Endothelial cell of umbilical vein (primary cell): Measurements from ENCODE around the gene SHMT1.

Experiments
- EZH2 ChIP-seq: IDR thresholded peaks from 2 replicates; pipeline ENCODE4 v1.6.1; 2012; ENCODE audit warnings: borderline replicate concordance, low read depth, mild to moderate bottlenecking, moderate library complexity, low read length, inconsistent platforms; ENCODE audit not compliant: severe bottlenecking
- GATA2 ChIP-seq: IDR thresholded peaks from 2 replicates; pipeline ENCODE4 v1.7.0; 2011; ENCODE audit warnings: low read depth, mild to moderate bottlenecking, moderate library complexity, mixed read lengths, low read length; ENCODE audit not compliant: insufficient read length, insufficient read depth
- JUN ChIP-seq: IDR thresholded peaks from 2 replicates; pipeline ENCODE4 v1.6.1; 2011; ENCODE audit warnings: borderline replicate concordance, low read depth; ENCODE audit not compliant: insufficient read length, insufficient read depth
- POLR2A ChIP-seq: IDR thresholded peaks from 2 replicates; pipeline ENCODE4 v1.6.1; 2012; ENCODE audit warnings: low read depth, mild to moderate bottlenecking, control low read depth, low read length
- POLR2AphosphoS5 ChIP-seq: IDR thresholded peaks from 2 replicates; pipeline ENCODE4 v1.6.1; 2012; ENCODE audit warnings: low read depth, mild to moderate bottlenecking, control low read depth, low read length, moderate library complexity; ENCODE audit not compliant: insufficient read depth
- TF ChIP-seq, protein P1 (sequence below), 2 donors: IDR thresholded peaks; 1 replicate in 1 of 2; 2 replicates in 1 of 2; pipeline ENCODE4 v1.5.1; 2011; ENCODE audit warnings: low read length in 2 of 2, mild to moderate bottlenecking in 2 of 2, moderate library complexity in 2 of 2, control low read depth in 1 of 2, inconsistent platforms in 1 of 2, low read depth in 1 of 2; ENCODE audit not compliant: insufficient read depth in 1 of 2; ENCODE audit errors: extremely low read depth in 1 of 2
- TF ChIP-seq, protein P2 (sequence below): IDR thresholded peaks from 2 replicates; pipeline ENCODE4 v1.6.1; 2011; ENCODE audit not compliant: insufficient read depth, insufficient read length

DNA sequence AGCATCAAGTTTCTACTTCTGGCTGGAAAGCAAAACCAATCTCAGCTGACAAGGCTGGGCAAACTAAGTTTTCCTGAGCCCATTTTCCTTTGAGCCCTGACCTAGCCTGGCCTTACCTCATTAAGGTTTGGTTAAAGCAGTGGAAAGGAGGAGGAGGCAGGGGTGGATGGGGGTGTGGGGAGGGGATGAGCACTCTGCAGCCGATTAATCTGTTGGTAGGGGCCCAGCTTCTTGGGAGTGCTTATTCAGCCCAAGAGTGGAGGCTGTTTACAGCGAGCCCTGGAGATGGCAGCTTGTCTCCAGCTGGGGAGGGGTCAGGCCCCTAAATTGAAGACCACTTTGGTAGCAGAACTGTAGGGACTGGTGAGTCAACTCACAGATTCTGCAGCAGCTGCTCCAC is 36.3 kb downstream of the SHMT1 start:
- TF ChIP-seq, protein P1, sequence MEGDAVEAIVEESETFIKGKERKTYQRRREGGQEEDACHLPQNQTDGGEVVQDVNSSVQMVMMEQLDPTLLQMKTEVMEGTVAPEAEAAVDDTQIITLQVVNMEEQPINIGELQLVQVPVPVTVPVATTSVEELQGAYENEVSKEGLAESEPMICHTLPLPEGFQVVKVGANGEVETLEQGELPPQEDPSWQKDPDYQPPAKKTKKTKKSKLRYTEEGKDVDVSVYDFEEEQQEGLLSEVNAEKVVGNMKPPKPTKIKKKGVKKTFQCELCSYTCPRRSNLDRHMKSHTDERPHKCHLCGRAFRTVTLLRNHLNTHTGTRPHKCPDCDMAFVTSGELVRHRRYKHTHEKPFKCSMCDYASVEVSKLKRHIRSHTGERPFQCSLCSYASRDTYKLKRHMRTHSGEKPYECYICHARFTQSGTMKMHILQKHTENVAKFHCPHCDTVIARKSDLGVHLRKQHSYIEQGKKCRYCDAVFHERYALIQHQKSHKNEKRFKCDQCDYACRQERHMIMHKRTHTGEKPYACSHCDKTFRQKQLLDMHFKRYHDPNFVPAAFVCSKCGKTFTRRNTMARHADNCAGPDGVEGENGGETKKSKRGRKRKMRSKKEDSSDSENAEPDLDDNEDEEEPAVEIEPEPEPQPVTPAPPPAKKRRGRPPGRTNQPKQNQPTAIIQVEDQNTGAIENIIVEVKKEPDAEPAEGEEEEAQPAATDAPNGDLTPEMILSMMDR (IDR thresholded peaks at IDR 0.05; ENCODE audit: extremely low read depth in 1 of 2, insufficient read depth in 1 of 2, low read depth in 1 of 2, low read length in 2 of 2) = no peak
- TF ChIP-seq, protein P2, sequence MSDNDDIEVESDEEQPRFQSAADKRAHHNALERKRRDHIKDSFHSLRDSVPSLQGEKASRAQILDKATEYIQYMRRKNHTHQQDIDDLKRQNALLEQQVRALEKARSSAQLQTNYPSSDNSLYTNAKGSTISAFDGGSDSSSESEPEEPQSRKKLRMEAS = no peak
- TF ChIP-seq EZH2 = no peak
- TF ChIP-seq POLR2A = no peak
- no peak for TF ChIP-seq JUN
- TF ChIP-seq GATA2 = no peak
- TF ChIP-seq POLR2AphosphoS5 = no peak
